Measurements from ENCODE around the gene PNPLA6.
"Not testable (repeated sequence)": the region's sequence is repeated elsewhere in the genome, so short reads cannot be mapped to it uniquely, and the experiment has no call there.

Gene PNPLA6

DNA sequence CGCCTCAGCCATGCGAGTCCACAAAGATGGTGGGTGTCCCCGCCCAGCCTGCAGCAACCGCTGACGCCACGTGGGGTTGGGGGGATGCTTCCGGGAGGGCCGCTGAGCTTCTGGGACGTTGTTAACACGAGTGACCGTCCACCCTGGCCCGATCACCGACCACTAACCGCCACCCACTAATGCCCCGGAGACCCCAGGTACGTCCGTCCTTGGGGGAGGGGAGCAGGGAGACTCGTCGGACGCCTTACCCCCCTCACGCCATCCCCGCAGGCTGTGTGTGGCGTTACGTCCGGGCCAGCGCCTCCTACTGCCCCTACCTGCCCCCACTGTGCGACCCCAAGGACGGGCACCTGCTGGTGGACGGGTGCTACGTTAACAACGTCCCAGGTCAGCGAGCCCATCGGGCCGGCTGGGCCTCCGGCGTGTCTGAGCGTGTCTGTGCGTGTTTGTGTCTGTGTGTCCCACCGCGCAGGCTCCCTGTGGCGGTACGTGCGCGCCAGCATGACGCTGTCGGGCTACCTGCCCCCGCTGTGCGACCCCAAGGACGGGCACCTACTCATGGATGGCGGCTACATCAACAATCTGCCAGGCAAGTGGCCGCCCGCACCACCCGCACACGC lies 21.3 kb downstream of the PNPLA6 start:
- no peak for DNase-seq

- DNase-seq = no peak
Measured at GRCh38 chr19:7558667-7559066, 23.1 kb downstream of the PNPLA6 start.

GRCh38 chr19:7559102-7559501 lies 23.6 kb downstream of the PNPLA6 start:
- peak; percentile 5 for DNase-seq

DNA sequence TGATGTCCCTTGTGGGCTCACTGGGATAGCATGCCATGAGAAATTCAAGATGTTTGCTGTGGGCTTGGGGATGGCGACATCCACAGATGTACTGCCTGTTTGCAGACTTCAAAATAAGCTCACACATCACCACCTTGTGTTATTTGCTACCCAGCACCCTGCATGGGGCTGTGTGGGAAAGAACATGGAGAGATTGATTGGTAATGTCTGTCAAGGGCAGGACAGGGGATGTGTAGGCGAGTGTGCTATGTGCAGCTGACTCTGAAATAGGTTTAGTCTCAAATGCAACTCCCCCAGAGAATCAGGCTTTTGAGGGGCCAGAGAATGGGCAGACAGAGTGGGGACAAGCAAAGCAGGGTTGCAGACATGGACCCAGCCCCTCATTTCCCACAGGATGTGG lies 24.7 kb downstream of the PNPLA6 start:
- no peak for DNase-seq

DNA sequence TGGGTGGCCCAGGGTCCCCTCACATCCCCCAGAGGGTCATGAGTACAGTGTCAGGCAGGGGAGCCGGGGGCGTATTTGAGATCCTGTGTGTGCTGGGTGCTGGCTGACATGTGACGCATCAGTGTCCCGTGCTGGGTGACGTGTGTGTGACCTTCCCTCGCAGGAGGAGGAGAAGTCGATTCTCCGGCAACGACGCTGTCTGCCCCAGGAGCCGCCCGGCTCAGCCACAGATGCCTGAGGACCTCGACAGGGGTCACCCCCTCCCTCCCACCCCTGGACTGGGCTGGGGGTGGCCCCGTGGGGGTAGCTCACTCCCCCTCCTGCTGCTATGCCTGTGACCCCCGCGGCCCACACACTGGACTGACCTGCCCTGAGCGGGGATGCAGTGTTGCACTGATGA lies 25.8 kb downstream of the PNPLA6 start:
- DNase-seq = no peak

DNA sequence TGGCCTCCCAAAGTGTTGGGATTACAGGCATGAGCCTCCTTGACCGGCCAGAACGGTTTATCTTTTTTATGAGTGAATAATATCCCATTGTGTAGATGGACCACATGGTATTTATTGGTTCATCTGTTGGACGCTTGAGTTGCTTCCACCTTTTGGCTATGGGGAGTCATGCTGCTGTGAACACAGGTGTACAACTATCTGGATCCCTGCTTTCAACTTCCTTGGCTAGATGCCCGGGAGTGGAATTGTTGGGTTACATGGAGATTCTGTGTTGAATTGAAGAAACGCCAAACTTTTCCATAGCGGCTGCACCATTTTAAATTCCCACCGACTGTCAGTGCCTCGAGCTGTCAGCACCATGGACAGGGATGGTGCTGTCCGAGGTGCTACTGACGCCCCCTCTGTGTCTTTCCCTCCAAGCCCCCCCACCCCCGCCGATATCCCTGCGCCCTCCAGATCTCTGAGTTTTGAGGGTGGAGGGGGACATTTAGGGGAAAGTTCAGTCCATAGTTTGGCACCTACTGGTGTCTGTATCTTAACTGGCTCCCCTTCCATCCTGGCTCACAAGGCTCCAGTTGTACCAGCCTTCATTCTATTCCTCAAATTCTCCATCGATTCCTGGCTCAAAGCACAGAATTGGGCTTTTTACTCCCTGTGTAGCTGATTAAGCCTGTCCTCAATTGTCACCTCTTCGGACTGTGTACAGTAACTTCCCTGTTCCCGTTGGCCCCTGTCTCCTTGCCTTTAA lies 27.3 kb downstream of the PNPLA6 start:
- no peak for DNase-seq

- no peak for DNase-seq
Measured at GRCh38 chr19:7564866-7565265, 29.3 kb downstream of the PNPLA6 start.

DNA sequence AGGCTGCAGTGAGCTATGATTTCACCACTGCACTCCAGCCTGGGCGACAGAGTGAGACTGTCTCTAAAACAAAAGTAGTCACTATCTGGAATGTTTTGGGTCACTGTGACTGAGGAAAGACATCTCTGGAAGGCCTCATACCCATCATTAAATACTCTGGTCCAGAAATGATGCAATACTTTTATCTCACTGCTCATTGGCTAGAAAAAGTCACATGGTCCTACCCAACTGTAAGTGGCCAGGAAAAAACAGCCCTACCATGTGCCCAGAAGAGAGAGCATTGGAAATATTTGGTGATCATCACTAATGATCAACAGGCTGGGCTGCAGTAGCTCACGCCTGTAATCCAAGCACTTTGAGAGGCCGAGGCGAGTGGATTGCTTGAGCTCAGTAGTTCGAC lies 29.8 kb downstream of the PNPLA6 start:
- no peak for DNase-seq

- DNase-seq = no peak
Measured at GRCh38 chr19:7570761-7571160, 35.2 kb downstream of the PNPLA6 start.

GRCh38 chr19:7575434-7576040 lies 40.0 kb downstream of the PNPLA6 start:
- no peak for DNase-seq

DNA sequence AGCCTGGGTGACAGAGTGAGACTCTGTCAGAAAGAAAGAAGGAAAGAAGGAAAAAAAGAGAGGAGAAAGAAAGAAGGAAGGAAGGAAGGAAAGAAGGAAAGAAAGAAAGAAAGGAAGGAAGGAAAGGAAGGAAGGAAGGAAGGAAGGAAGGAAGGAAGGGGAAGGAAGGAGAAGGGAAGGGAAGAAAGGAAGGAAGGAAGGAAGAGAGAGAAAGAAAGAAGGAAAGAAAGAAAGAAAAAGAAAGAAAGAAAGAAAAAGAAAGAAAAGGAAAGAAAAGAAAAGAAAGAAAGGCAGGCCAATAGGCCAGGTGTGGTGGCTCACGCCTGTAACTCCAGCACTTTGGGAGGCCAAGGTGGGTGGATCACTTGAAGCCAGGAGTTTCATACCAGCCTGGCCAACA lies 41.9 kb downstream of the PNPLA6 start:
- DNase-seq = not testable (repeated sequence)

- DNase-seq = no peak
Measured at GRCh38 chr19:7578127-7578526, 42.6 kb downstream of the PNPLA6 start.

DNA sequence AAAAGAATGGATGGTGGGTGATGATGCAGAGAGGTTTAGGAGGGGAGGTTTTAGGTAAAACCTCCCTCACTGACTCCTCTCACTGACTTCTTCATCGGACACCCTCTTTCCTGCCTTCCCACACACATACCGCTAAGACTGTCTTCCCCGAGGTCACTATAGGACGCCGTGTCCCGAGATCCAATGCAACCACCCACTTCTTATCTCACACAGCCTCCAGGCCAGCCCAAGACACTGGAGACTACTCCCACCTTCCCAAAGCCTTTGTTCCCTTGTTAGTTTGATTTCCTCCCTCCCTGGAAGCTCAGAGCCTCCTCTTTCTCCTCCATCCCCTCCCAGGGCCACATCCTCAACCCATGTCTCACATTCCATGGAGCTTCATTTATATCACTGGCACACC lies 43.7 kb downstream of the PNPLA6 start:
- no peak for DNase-seq

- DNase-seq = no peak
Measured at GRCh38 chr19:7582446-7582845, 46.9 kb downstream of the PNPLA6 start.

- no peak for DNase-seq
Measured at GRCh38 chr19:7589822-7590221, 54.3 kb downstream of the PNPLA6 start.

- no peak for DNase-seq
Measured at GRCh38 chr19:7590256-7590655, 54.7 kb downstream of the PNPLA6 start.

- no peak for DNase-seq
Measured at GRCh38 chr19:7595466-7596133, 60.1 kb downstream of the PNPLA6 start, which contains the start of gene CAMSAP3. TSS of gene CAMSAP3 (plus strand) at chr19:7595863. CDS start at chr19:7596003, 140 bp downstream.

- no peak for DNase-seq
Measured at GRCh38 chr19:7596211-7596937, 60.9 kb downstream of the PNPLA6 start.

DNA sequence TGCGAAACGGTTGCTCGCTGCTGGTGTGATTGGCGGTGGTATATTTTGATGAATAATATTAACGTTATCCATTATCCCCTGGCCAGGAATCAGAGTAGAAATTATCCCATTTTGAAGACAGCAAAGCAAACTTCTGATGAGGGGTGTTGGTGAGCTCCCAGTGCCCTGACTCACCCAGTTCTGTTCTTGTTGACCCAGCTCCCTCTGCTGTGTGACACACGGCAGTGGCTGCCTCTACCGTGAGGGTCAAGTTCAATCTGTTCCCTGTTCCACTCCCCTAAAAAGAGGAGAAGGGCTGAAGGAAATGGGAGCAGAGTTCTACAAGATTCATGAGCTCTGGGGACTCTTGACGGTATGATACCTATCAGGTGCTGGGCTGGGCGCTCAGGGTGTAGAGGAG lies 62.2 kb downstream of the PNPLA6 start:
- no peak for DNase-seq

DNA sequence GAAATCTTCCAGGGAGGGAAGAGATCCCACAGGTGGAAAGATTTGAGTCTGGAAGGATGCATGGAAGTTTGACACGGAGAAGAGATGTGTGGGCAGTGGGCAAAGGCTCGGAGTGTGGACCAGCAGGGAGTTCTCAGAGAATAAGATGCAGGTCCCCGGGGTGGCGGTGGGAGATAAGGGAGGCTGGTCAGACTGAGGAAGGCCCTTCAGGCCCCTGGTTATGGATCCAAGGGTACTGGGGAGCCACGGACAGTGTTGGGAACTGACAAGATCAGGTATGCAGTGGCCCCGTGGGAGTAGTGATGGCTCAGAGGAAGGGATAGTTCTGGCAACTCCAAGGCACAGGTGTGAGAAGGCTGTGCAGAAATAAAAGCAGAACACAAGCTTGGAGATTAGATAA lies 62.7 kb downstream of the PNPLA6 start:
- no peak for DNase-seq

GRCh38 chr19:7600721-7601120 lies 65.2 kb downstream of the PNPLA6 start:
- DNase-seq = no peak

DNA sequence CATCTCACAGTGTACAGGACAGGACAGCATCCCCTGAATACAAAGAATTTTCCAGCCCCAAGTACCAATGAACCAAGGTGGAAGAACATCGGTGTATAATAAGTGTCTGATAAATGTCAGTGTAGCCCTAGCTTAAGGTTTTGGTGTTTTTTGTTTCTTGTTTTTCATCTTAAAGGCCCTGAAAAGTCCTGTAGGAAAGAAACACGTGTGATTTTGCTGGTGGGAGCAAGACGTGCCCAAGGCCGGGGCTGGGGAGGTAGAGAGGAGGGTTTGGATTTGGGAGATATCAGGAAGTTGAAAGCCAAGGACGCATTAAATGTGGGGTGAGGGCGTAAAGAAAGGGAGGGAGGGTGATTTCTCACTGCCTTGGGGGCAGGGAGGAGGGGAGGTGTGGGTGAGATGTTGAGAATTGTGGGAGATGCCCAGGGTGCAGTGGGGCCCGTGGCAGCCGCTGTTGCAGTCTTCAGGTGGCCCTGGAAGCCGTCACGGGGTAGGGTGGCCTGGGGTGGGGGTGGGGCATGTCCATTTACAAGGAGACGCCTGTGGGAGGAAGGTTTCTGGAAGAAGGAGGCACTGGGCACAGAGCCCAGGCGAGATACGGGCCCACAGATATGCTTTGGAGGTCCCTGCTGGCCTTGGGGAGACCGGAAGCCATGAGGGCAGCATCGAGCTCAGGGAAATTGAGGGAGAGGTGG lies 66.9 kb downstream of the PNPLA6 start:
- DNase-seq = no peak
